Upper lobe of left lung (tissue), 6 donors: ENCODE results near the gene KCNK6. TPM values are rescaled to one million over a fixed set of nuclear protein-coding genes. Genes with fewer than 3 reads are reported as not detected.

Experiments
- ATAC-seq, 2 donors: fragments of 200-7000 bp; cut with Tn5 transposase; one replicate each; pipeline ENCODE4 v1.9.1; 2022; ENCODE audit warnings: mild to moderate bottlenecking in 2 of 2, moderate library complexity in 2 of 2; ENCODE audit not compliant: low FRiP score in 2 of 2
- DNase-seq, 2 donors: peaks; one replicate each; pipeline ENCODE4 v3.0.0-alpha.2; 2019 to 2020
- H3K27ac ChIP-seq, 4 donors: fragments of 200-600 bp; sonication (generic); one replicate each; pipeline ENCODE4 v1.5.1; 2016 to 2019
- H3K27me3 ChIP-seq, 4 donors: fragments of 200-600 bp; sonication (generic); one replicate each; pipeline ENCODE4 v1.5.1; 2017 to 2019
- H3K36me3 ChIP-seq, 4 donors: fragments of 200-600 bp; sonication (generic); one replicate each; pipeline ENCODE4 v1.5.1; 2016 to 2019
- H3K4me1 ChIP-seq, 4 donors: fragments of 200-600 bp; sonication (generic); one replicate each; pipeline ENCODE4 v1.5.1; 2018 to 2019
- H3K4me3 ChIP-seq, 4 donors: fragments of 200-600 bp; sonication (generic); one replicate each; pipeline ENCODE4 v1.5.1; 2017 to 2019; ENCODE audit warnings: mild to moderate bottlenecking in 2 of 4, moderate library complexity in 1 of 4
- H3K9me3 ChIP-seq, 4 donors: fragments of 200-600 bp; sonication (generic); one replicate each; pipeline ENCODE4 v1.5.1; 2018 to 2019
- EP300 ChIP-seq, 4 donors: sonication (generic); formaldehyde crosslinking; IDR thresholded peaks; one replicate each; pipeline ENCODE4 v1.5.1; 2017; ENCODE audit warnings: antibody characterized with exemption in 4 of 4, control low read depth in 2 of 4
- POLR2A ChIP-seq, 4 donors: fragments of 450-650 bp; IDR thresholded peaks; one replicate each; pipeline ENCODE4 v1.5.1; 2016 to 2017; ENCODE audit warnings: antibody characterized with exemption in 4 of 4, mild to moderate bottlenecking in 2 of 4
- POLR2AphosphoS5 ChIP-seq, 2 donors: sonication (generic); formaldehyde crosslinking; IDR thresholded peaks; one replicate each; pipeline ENCODE4 v1.5.1; 2017; ENCODE audit warnings: antibody characterized with exemption in 2 of 2
- WGBS, 2 donors: methylation state at CpG; one replicate each; pipeline ENCODE4 v1.1.5; 2017 to 2018; 5-methylcytosine and 5-hydroxymethylcytosine counted together
- total RNA-seq, 6 donors: library from RNA; depleted of rRNA in 4 of 6; stranded (reverse); fragments of >200 nt in 4 of 6; gene quantifications; one replicate each; pipeline versions ENCODE4 v1.1.0 to v1.2.1, GENCODE V29; 2016 to 2021
- TF ChIP-seq, protein P1 (sequence below), 6 experiments: fragments of 450-650 bp in 4 of 6; fragments of 200-600 bp in 2 of 6; sonication (generic) in 2 of 6; IDR thresholded peaks; one replicate each; pipeline ENCODE4 v1.5.1; 2016 to 2019; ENCODE audit warnings: antibody characterized with exemption in 6 of 6
- donor health status: DM: no; HTN: no; CAD: no; lungs with moderate emphysema.
- donor health status: DM: no; HTN: yes; CAD: no; lungs with severe emphysema.

Gene KCNK6
- total RNA-seq, 6 donors from 2014 or later = 6.8 to 22.0 (median 12.0) TPM

DNA sequence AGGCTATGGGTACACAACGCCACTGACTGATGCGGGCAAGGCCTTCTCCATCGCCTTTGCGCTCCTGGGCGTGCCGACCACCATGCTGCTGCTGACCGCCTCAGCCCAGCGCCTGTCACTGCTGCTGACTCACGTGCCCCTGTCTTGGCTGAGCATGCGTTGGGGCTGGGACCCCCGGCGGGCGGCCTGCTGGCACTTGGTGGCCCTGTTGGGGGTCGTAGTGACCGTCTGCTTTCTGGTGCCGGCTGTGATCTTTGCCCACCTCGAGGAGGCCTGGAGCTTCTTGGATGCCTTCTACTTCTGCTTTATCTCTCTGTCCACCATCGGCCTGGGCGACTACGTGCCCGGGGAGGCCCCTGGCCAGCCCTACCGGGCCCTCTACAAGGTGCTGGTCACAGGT is 6.9 kb downstream of the KCNK6 start:
- 92 to 95% methylated on average over 16 to 22 of the region's 22 CpGs for WGBS, 2 donors
- DNase-seq = peak in 1 of 2 donors; percentile 75
- Histone ChIP-seq H3K4me1 (peaks cover 0 to 16% (median 6%) of the 10 kb centered on the region in 4 donors), H3K9me3 (no peaks in the 10 kb centered on the region), H3K36me3 (peaks cover 3 to 47% (median 22%) of the 10 kb centered on the region in 4 donors), H3K27ac (no peak overlapping the region), H3K27me3 (no peaks in the 10 kb centered on the region), H3K4me3 (no peak overlapping the region)
- ATAC-seq = no peak
- TF ChIP-seq POLR2AphosphoS5 (IDR thresholded peaks at IDR 0.05) (no peak), POLR2A (IDR thresholded peaks at IDR 0.05) (no peak), EP300 (IDR thresholded peaks at IDR 0.05) (no peak)
- TF ChIP-seq, protein P1, sequence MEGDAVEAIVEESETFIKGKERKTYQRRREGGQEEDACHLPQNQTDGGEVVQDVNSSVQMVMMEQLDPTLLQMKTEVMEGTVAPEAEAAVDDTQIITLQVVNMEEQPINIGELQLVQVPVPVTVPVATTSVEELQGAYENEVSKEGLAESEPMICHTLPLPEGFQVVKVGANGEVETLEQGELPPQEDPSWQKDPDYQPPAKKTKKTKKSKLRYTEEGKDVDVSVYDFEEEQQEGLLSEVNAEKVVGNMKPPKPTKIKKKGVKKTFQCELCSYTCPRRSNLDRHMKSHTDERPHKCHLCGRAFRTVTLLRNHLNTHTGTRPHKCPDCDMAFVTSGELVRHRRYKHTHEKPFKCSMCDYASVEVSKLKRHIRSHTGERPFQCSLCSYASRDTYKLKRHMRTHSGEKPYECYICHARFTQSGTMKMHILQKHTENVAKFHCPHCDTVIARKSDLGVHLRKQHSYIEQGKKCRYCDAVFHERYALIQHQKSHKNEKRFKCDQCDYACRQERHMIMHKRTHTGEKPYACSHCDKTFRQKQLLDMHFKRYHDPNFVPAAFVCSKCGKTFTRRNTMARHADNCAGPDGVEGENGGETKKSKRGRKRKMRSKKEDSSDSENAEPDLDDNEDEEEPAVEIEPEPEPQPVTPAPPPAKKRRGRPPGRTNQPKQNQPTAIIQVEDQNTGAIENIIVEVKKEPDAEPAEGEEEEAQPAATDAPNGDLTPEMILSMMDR (IDR thresholded peaks at IDR 0.05) = no peak

DNA sequence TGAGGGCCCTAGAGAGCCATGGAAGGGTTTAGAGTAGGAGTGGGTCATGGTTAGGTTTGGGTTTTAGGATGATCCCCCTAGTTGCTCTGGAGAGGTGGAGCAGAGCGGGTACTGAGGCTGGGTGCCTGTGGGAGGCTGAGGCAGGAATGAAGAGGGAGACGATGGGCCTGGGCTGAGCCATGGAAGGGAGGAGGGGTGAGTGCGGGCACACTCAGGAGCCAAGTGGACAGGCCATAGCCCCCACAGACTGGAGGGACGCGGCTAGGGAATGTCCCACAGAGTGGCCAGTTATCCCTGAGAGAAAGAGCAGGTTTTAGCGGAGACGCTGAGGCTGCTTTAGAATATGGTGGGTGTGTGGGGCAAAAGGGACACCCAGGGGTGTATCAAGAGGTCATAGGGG is 10.0 kb downstream of the KCNK6 start:
- 96% methylated on average over 7 of the region's 7 CpGs for WGBS, 2 donors
- ATAC-seq (no peak), DNase-seq (no peak)
- H3K4me1 ChIP-seq = no peaks in the 10 kb centered on the region
- peaks cover 3 to 43% (median 22%) of the 10 kb centered on the region in 4 donors for H3K36me3 ChIP-seq
- H3K27ac ChIP-seq = no peak overlapping the region
- TF ChIP-seq POLR2A (IDR thresholded peaks at IDR 0.05) = no peak
- TF ChIP-seq, protein P1 (IDR thresholded peaks at IDR 0.05) = no peak
- TF ChIP-seq EP300 (IDR thresholded peaks at IDR 0.05) = no peak
- no peak for TF ChIP-seq POLR2AphosphoS5 (IDR thresholded peaks at IDR 0.05)
- no peak overlapping the region for H3K4me3 ChIP-seq
- no peaks in the 10 kb centered on the region for H3K27me3 ChIP-seq
- no peaks in the 10 kb centered on the region for H3K9me3 ChIP-seq

DNA sequence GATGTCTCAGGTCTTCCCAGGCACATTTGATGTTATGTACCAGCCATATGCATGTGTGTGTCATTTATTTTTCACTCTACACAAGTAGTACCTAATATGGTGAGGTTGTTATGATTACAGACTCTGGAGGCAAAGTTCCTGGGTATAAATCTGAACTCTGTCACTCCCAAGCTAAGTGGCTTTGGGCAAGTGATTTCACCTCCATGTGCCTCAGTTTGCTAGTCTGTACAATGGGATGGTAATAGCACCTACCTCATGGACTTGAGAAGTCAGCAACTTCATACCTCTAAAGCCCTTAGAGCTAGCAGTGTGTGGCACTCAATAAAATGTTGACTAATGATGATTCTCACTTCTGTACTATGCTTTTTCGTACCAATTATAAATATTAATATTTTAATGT is 12.1 kb downstream of the KCNK6 start:
- H3K27ac ChIP-seq = no peak overlapping the region
- no peaks in the 10 kb centered on the region for H3K27me3 ChIP-seq
- WGBS, 2 donors = 87 to 88% methylated on average over 1 of the region's 1 CpG
- H3K4me1 ChIP-seq = peaks cover 0 to 5% (median 2%) of the 10 kb centered on the region in 4 donors
- no peak overlapping the region for H3K4me3 ChIP-seq
- TF ChIP-seq POLR2A (IDR thresholded peaks at IDR 0.05) (no peak), POLR2AphosphoS5 (IDR thresholded peaks at IDR 0.05) (no peak), EP300 (IDR thresholded peaks at IDR 0.05) (no peak)
- TF ChIP-seq, protein P1 (IDR thresholded peaks at IDR 0.05) = no peak
- DNase-seq = no peak
- no peak for ATAC-seq
- H3K9me3 ChIP-seq = no peaks in the 10 kb centered on the region
- H3K36me3 ChIP-seq = peaks cover 1 to 23% (median 13%) of the 10 kb centered on the region in 4 donors

DNA sequence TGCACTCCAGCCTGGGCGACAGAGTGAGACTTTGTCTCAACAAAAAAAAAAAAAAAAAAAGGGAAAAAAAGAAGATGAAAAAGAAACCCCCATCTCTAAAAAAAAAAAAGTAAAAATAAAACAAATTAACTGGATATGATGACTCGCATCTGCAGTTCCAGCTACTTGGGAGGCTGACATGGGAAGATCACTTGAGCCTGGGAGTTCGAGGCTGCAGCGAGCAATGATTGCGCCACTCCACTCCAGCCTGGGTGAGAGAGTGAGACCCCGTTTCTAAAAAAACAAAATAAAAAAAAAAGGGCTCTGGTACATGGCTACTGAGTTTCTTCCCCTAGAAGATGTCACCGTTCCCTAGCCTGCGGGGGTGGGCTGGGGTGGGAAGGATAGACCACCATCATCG is 13.6 kb downstream of the KCNK6 start:
- 74 to 82% methylated on average over 9 of the region's 9 CpGs for WGBS, 2 donors
- Histone ChIP-seq H3K36me3 (peaks cover 0 to 7% (median 1%) of the 10 kb centered on the region in 4 donors), H3K4me3 (no peak overlapping the region), H3K4me1 (peaks cover 7 to 18% (median 10%) of the 10 kb centered on the region in 4 donors), H3K27ac (no peak overlapping the region), H3K9me3 (no peaks in the 10 kb centered on the region), H3K27me3 (no peaks in the 10 kb centered on the region)
- DNase-seq = no peak
- TF ChIP-seq, protein P1 (IDR thresholded peaks at IDR 0.05) = no peak
- TF ChIP-seq EP300 (IDR thresholded peaks at IDR 0.05) = no peak
- TF ChIP-seq POLR2A (IDR thresholded peaks at IDR 0.05) = no peak
- no peak for TF ChIP-seq POLR2AphosphoS5 (IDR thresholded peaks at IDR 0.05)
- no peak for ATAC-seq

DNA sequence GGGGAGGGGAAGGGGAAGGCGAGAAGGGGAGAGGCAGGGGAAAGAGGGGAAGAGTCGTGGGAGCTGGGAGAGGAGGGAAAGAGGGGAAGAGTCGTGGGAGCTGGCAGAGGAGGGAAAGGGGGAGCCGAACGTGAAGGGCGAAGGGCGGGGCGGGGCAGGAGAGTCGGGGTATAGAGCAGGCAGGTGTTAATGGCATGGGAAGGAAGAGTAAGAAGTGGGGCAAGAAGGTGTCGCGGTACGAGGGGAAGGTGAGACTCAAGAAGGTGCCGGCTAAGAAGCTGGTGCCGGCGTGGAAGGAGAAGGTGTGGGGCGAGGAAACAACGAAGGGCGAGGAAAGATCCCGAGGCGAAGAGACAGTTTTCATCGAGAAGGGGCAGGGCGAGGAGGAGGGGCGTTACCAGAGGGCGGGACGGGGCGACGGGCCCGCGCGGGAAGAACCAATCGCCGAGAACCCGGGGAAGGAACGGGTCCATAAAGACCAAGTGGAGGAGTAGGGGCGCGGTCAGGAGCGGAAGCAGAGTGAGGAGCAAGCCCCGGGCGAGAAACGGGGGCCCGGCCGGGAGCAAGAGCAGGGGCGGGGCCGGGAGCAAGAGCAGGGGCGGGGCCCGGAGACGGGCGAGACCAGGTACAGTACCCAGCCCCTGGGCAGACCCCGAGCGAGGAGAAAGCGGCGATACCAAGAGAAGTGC is 16.4 kb downstream of the KCNK6 start:
- peak; percentile 97 to 99 for DNase-seq
- Histone ChIP-seq H3K4me3 (peak overlapping the region; percentile 80 to 95 (median 91)), H3K27ac (peak overlapping the region; percentile 93 to 99 (median 97)), H3K4me1 (peaks cover 7 to 18% (median 12%) of the 10 kb centered on the region in 4 donors), H3K36me3 (no peaks in the 10 kb centered on the region), H3K27me3 (no peaks in the 10 kb centered on the region), H3K9me3 (no peaks in the 10 kb centered on the region)
- ATAC-seq = peak; percentile 96
- WGBS, 2 donors = 1% methylated on average over 52 of the region's 52 CpGs
- TF ChIP-seq, protein P1 (IDR thresholded peaks at IDR 0.05) = no peak
- TF ChIP-seq POLR2AphosphoS5 (IDR thresholded peaks at IDR 0.05) = peak; percentile 38 to 78
- no peak for TF ChIP-seq EP300 (IDR thresholded peaks at IDR 0.05)
- peak in 1 of 4 donors; percentile 67 for TF ChIP-seq POLR2A (IDR thresholded peaks at IDR 0.05)
